Raji (cell line): ENCODE data around the gene LRP3.

Experiments
- POLR2A ChIP-seq: IDR thresholded peaks from 2 replicates; pipeline ENCODE4 v1.6.1; 2011; ENCODE audit warnings: low read depth, low read length, control low read depth; ENCODE audit not compliant: insufficient read depth

Gene LRP3

GRCh38 chr19:33248954-33249613, 55.0 kb downstream of the LRP3 start:
- no peak for TF ChIP-seq POLR2A

DNA sequence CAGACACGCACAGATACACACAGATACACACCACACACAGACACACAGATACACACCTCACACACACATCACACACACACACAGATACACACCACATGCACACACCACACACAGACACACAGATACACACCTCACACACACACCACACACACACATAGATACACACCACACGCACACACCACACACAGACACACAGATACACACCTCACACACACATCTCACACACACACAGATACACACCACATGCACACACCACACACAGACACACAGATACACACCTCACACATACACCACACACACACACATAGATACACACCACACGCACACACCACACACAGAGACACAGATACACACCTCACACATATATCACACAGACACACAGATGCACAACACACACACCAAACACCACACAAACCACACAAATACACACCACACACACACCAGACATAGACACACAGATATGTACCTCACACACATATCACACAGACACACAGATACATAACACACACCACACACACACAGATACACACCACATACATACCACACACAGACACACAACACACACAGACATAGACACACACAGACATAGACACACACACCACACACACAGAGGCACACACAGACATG, 55.7 kb downstream of the LRP3 start:
- no peak for TF ChIP-seq POLR2A

DNA sequence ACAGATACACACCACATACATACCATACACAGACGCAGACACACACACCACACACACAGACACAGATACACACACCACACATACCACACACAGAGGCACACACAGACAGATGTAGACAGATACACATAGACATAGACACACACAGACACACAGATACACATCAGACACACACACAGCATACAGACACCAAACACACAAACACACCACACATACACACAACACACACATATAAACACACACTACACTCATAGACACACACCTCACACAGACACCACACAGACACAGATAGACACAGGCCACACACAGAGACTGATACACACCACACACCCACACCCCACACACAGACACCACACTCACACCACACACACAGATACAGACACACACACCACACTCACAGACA, 56.4 kb downstream of the LRP3 start:
- no peak for TF ChIP-seq POLR2A

GRCh38 chr19:33251076-33251475, 56.9 kb downstream of the LRP3 start:
- no peak for TF ChIP-seq POLR2A

- TF ChIP-seq POLR2A, result no peak
These were observed 57.5 kb downstream of the LRP3 start for GRCh38 chr19:33251526-33252090.

- TF ChIP-seq POLR2A, result no peak
These were observed 58.4 kb downstream of the LRP3 start for GRCh38 chr19:33252418-33252962.

DNA sequence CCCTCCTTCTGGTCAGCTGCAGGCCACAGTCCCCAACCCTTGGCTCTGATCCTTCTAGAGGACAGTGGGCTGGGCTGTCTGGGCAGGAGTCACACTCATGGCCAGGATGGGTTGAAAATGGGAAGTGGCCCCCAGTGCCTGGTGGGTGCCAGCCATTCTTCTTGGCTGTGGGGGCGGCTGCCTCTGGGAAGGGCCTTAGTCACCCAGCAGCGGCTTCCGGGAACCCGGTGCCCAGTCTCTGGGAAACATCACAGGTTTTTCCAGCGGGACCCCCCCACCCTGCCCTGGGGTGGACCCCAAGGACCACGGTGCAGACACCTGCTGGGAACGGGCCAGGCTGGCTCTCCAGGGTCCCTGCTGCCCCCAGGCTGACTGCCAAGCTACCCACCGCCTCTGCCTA, 58.8 kb downstream of the LRP3 start:
- TF ChIP-seq POLR2A, result no peak

- no peak for TF ChIP-seq POLR2A
These were observed 60.2 kb downstream of the LRP3 start for GRCh38 chr19:33254245-33254824.

GRCh38 chr19:33255781-33256180, 61.7 kb downstream of the LRP3 start:
- no peak for TF ChIP-seq POLR2A

DNA sequence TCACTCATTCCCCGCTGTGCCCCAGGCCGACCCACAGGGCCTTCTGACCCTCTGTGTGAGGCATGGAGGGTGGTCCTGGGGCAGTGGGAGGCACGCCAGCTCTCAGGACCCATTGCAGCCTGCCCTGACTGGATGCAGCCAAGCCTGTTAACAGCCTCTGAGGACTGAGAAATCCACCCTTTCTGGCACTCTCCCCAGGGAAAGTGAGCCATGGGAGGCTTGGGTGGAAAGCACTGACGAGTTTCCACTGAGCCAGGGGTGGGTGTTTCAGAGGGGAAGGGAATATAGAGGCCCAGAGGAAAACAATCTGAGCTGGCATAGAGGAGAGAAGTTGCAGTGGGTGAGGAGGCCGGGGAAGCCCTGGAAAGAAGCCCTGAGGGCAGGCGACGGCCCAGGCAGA, 62.1 kb downstream of the LRP3 start:
- no peak for TF ChIP-seq POLR2A

DNA sequence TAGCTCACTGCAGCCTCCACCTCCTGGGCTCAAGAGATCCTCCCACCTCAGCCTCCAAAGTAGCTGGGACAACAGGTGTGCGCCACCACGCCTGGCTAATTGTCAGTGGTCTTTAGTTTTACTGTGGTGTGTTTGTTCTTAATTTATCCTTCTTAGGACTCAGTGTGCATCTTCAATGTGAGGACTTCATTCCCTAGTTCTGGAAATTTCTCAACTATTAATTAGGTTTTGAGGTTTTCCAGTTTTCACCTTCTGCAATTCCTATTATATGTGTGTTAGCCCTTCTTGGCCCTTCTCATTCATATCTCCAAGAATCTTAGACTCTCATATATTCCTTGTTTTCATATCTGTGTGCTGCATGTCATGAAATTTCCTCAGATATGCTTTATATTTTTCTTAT, 63.7 kb downstream of the LRP3 start:
- no peak for TF ChIP-seq POLR2A
